Mesothelial cell of epicardium (in vitro differentiated cells): ENCODE data around the gene NR2F2. TPM values are rescaled to one million over a fixed set of nuclear protein-coding genes. Genes with fewer than 3 reads are reported as not detected.

Source experiments
- DNase-seq, 2 experiments: peaks; one replicate each; pipeline ENCODE4 v3.0.0; 2021; ENCODE audit warnings: low spot score in 2 of 2; ENCODE audit not compliant: unreplicated experiment in 2 of 2
- H3K27ac Mint-ChIP-seq: 2 replicates; pipeline ENCODE4 v1.8.0; 2021; ENCODE audit warnings: mixed read lengths
- H3K27me3 Mint-ChIP-seq: 2 replicates; pipeline ENCODE4 v1.8.0; 2021; ENCODE audit warnings: low read depth, mixed read lengths
- H3K36me3 Mint-ChIP-seq: 2 replicates; pipeline ENCODE4 v1.8.0; 2021; ENCODE audit warnings: mixed read lengths
- H3K4me1 Mint-ChIP-seq: 2 replicates; pipeline ENCODE4 v1.8.0; 2021; ENCODE audit warnings: mixed read lengths
- H3K4me3 Mint-ChIP-seq: 2 replicates; pipeline ENCODE4 v1.8.0; 2021; ENCODE audit warnings: mild to moderate bottlenecking, moderate library complexity, mixed read lengths
- H3K9me3 Mint-ChIP-seq: 2 replicates; pipeline ENCODE4 v1.8.0; 2021; ENCODE audit warnings: mixed read lengths
- CTCF ChIP-seq: fragments of 200-600 bp; sonication (generic); IDR thresholded peaks from one replicate; pipeline ENCODE4 v1.5.0; 2021; ENCODE audit warnings: antibody characterized with exemption; ENCODE audit not compliant: unreplicated experiment
- total RNA-seq: library from RNA; stranded (reverse); gene quantifications from 3 replicates; pipeline ENCODE4 v1.2.1, GENCODE V29; 2021

The NR2F2 gene
- total RNA-seq, 1 donor from 2014 or later: 128 TPM

- peaks cover 60% of the 10 kb centered on the region for H3K4me1 Mint-ChIP-seq
- no peaks in the 10 kb centered on the region for H3K9me3 Mint-ChIP-seq
- no peak overlapping the region for H3K4me3 Mint-ChIP-seq
- no peaks in the 10 kb centered on the region for H3K27me3 Mint-ChIP-seq
- H3K36me3 Mint-ChIP-seq: peaks cover 2% of the 10 kb centered on the region
- H3K27ac Mint-ChIP-seq: peak overlapping the region; percentile 90
- no peak for TF ChIP-seq CTCF
- DNase-seq: no peak
Observed at GRCh38 chr15:96316953-96317629, 13.4 kb upstream of the NR2F2 start.

GRCh38 chr15:96320107-96320506 is 10.4 kb upstream of the NR2F2 start:
- no peak for TF ChIP-seq CTCF
- H3K4me3 Mint-ChIP-seq: peak overlapping the region; percentile 48
- peak overlapping the region; percentile 37 for H3K27ac Mint-ChIP-seq
- DNase-seq: no peak
- H3K9me3 Mint-ChIP-seq: no peaks in the 10 kb centered on the region
- H3K36me3 Mint-ChIP-seq: no peaks in the 10 kb centered on the region
- H3K27me3 Mint-ChIP-seq: no peaks in the 10 kb centered on the region
- peaks cover 71% of the 10 kb centered on the region for H3K4me1 Mint-ChIP-seq

- Mint-ChIP-seq H3K4me1 (peaks cover 71% of the 10 kb centered on the region), H3K27me3 (no peaks in the 10 kb centered on the region), H3K36me3 (no peaks in the 10 kb centered on the region), H3K9me3 (no peaks in the 10 kb centered on the region), H3K4me3 (peak overlapping the region; percentile 69), H3K27ac (peak overlapping the region; percentile 89)
- no peak for TF ChIP-seq CTCF
- peak in 1 of 2 experiments; percentile 41 for DNase-seq
Observed at GRCh38 chr15:96320703-96321638, 9.5 kb upstream of the NR2F2 start.

GRCh38 chr15:96321639-96322535 is 8.6 kb upstream of the NR2F2 start:
- H3K4me3 Mint-ChIP-seq: peak overlapping the region; percentile 69
- peak overlapping the region; percentile 89 for H3K27ac Mint-ChIP-seq
- H3K4me1 Mint-ChIP-seq: peaks cover 65% of the 10 kb centered on the region
- TF ChIP-seq CTCF: no peak
- DNase-seq: peak in 1 of 2 experiments; percentile 61
- H3K9me3 Mint-ChIP-seq: no peaks in the 10 kb centered on the region
- no peaks in the 10 kb centered on the region for H3K36me3 Mint-ChIP-seq
- H3K27me3 Mint-ChIP-seq: no peaks in the 10 kb centered on the region

GRCh38 chr15:96322536-96323318 is 7.8 kb upstream of the NR2F2 start:
- H3K4me1 Mint-ChIP-seq: peaks cover 61% of the 10 kb centered on the region
- H3K27ac Mint-ChIP-seq: peak overlapping the region; percentile 99
- TF ChIP-seq CTCF: no peak
- H3K36me3 Mint-ChIP-seq: no peaks in the 10 kb centered on the region
- no peaks in the 10 kb centered on the region for H3K27me3 Mint-ChIP-seq
- peak overlapping the region; percentile 96 for H3K4me3 Mint-ChIP-seq
- DNase-seq: peak in 1 of 2 experiments; percentile 52
- no peaks in the 10 kb centered on the region for H3K9me3 Mint-ChIP-seq
